ENCODE measurements around the gene CTSF. TPM values are rescaled to one million over a fixed set of nuclear protein-coding genes. Genes with fewer than 3 reads are reported as not detected.
"Not testable (repeated sequence)": the region's sequence is repeated elsewhere in the genome, so short reads cannot be mapped to it uniquely, and the experiment has no call there.

Gene CTSF
- 4.1 TPM for total RNA-seq

DNA sequence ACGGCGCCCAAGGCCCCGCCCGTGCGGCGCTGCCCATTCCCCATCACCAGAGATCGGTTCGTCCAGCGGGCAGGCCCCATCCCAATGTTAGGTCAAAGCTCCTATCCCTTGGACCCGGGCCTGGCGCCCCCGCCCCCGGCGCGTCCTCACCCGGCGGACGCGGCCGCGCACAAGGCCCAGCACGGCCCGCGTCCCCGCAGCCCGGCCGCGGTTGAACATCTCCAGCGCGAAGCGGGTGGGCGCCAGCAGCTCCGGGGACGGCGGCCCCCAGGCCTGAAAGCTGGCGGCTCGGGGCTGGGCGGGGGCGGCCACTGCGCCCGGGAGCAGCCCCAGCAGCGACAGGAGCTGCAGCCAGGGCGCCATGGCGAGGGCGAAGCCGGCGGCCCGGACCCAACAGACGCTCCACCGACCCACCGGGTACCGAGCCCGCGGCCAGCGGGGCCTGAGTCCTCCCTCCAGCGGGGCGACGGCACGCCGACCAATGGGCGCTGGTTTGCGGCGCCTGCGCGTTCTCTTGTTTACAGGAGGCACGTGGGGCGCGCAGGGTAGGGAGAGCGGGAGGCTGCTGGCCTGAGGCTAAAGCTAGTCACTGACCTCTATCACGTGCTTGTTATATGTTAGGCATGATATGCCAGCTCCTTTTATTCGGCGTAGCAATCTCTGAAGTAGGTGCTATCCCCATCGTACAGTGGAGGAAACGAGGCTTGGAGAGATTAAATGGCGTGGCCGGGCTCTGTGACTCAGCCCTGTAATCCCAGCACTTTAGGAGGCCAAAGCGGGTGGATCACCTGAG, at the start of gene CTSF:
TSS of gene CTSF (minus strand) at position 483 of the 793 bp plus-strand sequence. CDS start at position 363, 120 bp downstream.
- ATAC-seq = peak; percentile 87

DNA sequence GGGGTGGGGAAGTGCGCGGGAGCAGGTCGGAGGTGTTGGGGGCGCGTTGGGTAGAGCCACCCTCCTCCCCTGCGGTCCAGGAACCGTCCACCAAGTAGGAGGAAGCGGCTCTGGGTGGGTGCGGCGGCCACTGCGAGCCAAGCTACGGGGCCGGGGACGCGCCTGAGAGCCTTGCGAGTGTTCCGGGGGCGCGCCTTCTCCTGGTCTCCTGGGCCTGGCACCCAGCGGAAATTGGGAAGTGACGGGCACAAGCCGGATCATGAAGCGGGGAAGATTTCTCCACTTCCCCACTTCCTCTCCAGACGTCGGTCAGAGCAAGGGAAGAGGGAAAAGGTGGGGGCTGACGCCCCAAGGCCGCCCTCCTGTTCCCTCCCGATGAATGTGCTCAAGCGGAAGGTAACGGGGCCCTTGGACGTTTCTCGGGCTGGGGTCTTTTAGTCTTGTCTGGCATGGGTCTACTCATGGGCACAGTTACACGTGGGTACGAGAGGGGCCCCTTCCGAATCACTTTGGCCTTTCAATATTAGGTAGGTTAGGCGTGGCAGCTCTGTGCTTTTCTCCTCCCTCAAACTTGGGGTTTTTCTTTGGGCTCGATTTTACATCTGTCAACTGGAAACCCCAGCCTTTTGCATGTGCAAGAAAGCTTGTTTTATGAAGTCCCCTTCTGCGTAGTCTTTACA, 48.9 kb upstream of the CTSF start:
- no peak for ATAC-seq

DNA sequence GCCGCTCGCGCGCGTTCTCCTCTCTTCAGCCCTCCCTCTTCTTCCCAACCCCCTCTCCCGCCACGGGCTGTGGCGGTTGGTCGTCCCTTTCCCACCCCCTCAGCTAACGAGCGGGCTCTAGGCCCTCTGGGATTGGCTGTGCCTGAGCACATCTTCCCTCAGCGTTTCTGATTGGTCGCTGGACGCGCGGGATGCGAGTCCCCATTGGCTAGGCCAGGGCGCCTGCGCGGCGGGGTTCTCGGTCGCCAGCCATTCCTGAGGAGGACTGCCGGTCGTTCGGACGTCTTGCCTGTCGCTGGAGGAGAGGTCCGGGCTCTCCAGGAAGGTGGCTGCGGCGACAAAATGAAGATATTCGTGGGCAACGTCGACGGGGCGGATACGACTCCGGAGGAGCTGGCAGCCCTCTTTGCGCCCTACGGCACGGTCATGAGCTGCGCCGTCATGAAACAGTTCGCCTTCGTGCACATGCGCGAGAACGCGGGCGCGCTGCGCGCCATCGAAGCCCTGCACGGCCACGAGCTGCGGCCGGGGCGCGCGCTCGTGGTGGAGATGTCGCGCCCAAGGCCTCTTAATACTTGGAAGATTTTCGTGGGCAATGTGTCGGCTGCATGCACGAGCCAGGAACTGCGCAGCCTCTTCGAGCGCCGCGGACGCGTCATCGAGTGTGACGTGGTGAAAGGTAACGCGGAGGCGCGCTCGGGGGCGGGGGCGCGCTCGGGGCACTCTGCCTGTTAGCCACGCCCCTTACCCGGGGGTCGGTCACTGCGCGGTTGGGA, 48.2 kb upstream of the CTSF start, which contains the start of gene RBM14:
TSS of gene RBM14 (plus strand) at position 252 of the 776 bp plus-strand sequence. CDS start at position 343, 91 bp downstream.
- ATAC-seq = peak; percentile 96

DNA sequence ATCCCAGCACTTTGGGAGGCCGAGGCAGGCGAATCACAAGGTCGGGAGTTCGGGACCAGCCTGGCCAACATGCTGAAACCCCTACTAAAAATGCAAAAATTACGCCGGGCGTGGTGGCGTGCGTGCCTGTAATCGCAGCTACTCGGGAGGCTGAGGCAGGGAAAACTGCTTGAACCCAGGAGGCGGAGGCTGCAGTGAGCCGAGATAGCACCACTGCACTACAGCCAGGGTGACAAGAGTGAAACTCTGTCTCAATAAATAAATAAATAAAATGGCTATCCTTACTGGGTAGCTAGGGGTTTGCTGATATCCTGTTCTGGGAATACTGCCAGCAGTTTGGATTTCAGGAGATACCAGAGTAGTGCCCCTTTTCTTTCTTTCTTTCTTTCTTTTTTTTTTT, 45.7 kb upstream of the CTSF start:
- ATAC-seq = no peak

DNA sequence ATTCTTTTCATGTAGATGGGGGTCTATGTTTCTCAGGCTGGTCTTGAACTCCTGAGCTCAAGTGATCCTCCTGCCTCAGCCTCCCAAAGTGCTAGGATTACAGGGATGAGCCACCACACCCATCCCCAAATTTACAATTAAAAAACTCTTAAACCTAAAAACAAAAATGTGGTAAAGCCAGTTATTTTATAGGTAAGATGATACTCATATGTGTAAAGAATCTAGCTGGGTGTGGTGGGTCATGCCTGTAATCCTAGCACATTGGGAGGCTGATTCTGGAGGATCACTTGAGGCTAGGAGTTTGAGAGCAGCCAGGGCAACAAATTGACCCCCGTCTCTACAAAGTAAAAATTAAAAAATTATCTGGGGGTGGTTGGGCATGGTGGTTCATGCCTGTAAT, 44.1 kb upstream of the CTSF start:
- no peak for ATAC-seq

DNA sequence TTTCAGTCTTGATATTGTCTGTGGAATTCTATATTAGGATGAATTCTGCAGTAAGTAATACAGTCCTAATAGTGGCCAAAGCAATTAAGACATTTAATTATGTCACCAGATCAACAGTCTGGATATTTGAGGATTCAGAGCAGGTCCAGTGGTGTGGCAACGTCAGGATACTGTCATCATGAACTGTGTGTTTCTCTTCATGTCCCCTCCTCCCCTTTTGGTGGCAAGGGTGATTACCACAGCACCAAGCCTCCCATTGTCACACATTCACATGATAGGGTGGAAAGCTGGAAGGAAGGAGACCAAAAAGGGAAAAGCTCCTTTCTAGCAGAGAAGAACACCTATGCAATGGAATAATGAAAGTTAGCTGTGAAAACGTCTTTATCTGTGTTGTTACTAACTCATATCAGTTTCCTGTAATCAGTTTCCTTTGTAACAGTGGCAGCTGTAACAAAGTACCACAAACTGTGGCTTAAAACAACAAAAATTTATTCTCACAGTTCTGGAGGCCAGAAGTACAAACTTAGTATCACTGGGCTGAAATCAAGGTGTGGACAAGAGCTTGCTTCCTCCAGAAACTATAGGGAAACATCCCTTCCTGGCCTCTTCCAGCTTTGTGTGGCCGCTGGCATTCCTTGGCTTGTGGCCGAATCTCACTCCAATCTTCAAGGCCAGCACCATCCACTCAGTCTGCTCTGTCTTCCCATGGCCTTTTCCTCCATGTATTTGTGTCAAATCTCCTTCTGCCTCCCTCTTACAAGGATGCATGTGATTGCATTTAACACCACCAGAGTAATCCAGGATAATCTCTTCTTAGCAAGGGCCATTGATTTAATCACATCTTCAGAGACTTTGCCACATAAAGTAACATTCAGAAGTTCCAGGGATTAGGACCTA, 41.6 kb upstream of the CTSF start:
- no peak for ATAC-seq

DNA sequence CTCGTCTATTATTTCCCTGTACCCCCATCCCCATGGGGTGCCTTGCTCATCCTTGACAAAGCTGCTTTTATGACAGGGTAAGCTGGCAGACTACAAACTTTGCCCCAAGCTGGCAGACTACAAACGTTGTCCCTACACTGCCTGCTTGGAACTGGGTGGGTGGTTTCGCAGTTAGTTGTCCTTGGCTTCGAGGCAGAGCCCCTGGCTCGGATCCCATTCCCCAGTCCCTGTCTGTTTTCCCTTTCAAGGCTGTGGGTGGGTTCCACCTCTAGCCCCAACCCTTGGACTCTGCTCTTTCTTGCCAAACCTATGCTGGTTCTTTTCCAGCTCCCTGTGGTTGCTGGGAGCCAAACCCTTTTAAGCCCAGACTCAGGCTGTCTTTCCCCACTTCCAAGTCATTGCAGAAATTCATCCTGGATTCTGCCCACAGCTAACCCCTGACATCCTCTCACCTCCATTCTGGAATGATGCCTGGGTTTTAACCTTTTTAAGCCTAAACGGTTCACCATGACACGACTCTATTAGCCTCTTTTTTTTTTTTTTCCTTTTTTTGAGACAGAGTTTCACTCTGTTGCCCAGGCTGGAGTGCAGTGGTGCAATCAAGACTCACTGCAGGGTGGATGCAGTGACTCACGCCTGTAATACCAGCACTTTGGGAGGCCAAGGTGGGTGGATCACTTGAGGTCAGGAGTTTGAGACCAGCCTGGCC, 38.9 kb upstream of the CTSF start:
- ATAC-seq = peak; percentile 61

DNA sequence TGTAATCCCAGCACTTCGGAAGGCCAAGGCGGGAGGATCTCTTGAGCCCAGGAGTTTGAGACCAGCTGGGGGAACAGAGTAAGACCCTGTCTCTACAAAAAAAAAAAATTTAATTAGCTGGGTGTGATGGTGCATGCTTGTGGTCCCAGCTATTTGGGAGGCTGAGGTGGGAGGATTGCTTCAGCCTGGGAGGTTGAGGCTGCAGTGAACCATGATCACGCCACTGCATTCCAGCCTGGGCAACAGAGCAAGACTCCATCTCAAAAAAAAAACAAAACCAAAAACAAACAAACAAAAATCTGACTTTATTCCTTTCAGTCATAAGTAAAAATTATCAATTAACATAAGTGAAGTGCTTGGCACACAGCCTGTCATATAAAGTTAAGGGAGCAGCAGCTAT, 38.2 kb upstream of the CTSF start:
- ATAC-seq = not testable (repeated sequence)

DNA sequence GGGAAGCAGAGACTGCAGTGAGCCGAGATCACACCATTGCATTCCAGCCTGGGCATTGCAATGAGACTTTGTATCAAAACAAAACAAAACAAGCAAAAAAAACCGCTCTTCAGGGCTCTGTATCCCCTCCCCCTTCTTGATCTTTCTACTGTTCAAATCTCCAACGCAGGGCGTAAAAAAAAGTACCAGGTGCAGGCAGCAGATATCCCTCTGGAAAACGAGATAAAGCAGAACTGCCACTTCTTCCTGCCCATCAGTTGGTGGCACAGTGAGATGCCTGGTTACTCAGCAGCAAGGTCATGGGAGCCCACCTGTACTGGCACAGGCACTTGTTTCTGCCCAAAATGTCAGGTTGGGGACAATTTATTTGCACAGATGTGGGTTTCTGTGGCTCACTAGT, 35.7 kb upstream of the CTSF start:
- ATAC-seq = no peak

DNA sequence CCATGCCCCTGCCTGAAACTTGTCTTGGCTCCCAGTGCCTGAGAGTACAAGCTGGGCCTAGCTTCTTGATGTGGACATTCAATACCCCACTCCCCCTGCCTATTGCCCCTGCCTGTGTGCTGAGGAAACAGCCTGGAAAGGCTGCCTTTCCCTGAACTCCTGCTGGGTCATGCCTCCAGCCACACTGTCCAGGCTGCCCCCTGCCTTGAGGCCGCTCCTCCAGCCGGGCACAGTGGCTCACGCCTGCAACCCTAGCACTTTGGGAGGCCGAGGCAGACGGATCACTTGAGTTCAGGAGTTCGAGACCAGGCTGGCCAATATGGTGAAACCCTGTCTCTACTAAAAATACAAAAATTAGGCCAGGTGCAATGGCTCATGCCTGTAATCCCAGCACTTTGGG, 34.7 kb upstream of the CTSF start:
- no peak for ATAC-seq

DNA sequence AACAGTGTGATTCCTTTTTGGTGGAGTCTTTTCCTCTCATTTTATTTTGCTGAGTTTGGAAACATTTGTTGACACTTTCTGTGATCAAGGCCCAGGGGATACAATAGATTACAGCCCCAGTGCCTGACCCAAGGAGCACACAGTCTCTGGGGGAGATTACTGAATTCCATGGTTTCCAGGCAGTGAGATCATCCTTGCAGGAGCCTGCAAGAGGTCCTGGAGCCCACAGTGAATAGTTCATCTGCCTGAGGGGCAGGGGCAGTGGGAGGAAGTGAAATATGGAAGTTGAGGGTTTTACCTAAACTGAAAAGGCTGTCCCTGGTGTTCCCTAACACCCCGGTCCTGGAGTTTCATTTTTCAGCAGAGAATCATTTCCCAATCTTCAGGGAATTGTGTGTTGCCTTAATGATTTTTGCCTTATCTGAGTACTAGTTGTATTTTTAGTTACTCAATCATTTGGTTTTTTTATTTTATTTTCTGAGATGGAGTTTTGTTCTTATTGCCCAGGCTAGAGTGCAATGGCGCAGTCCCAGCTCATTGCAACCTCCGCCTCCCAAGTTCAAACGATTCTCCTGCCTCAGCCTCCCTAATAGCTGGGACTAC, 32.3 kb upstream of the CTSF start:
- no peak for ATAC-seq

DNA sequence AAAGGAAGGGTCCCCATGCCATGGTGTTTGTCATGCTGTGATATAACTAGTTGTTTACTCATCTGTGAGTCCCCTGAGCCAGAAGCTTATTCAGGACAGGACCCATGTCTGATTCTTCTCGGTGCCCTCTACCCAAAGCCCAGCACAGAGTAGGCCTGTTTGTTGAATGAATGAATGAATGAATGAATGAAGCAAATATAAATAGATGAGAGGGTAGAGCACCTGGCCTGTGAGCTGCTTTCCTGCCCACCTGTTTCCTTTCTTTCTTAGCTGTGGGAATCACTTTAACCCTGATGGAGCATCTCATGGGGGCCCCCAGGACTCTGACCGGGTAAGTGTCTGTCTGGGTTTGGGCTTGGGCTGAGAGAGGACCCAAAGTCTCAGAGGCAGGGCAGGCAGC, 31.8 kb upstream of the CTSF start:
- ATAC-seq = no peak

DNA sequence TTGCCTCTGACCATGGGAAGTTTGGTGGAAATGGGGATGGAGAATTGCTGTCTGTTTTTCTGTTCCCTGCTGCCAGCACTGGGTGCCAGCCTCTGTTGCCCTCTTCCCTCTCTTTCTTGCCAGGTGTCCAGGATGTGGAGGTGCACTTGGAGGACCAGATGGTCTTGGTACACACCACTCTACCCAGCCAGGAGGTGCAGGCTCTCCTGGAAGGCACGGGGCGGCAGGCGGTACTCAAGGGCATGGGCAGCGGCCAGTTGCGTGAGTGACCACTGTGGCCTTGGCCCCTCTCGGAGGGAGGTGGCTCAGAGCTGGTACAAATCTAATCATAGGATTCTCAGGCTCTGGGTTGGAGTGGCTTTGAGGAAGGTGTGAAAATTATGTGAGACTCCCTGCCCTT, 30.6 kb upstream of the CTSF start:
- no peak for ATAC-seq

DNA sequence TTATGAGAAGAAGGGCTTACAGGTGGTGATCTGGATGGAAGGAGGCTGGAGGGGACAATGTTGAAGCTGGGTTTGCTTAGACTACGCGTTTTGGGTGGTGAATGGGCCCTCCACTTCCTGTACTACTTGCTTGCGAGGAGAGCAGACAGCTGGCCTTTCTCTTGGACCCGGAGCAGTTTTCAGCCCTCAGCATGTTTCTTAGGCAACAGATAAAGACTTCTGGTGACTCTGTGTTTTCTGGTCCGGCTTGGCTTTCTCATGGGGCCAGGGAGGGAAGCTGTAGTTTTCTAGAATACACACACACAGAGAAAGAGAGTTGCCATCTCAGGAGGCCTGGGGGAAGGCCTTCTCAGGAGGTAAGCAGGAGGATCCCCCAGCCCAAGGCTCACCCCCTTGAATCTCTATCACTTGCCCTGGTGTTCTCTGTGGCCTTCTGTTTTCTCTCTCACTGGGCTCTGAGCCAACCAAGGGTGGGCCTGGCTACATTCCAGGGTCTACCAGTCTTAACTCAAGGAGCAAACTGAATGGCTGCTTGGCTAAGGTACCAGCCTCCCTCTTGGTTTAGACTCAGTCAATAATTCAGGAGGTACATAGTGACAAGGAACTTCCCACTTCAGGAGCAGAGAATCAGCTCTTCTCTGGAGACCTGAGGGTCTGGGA, 27.0 kb upstream of the CTSF start:
- ATAC-seq = no peak

DNA sequence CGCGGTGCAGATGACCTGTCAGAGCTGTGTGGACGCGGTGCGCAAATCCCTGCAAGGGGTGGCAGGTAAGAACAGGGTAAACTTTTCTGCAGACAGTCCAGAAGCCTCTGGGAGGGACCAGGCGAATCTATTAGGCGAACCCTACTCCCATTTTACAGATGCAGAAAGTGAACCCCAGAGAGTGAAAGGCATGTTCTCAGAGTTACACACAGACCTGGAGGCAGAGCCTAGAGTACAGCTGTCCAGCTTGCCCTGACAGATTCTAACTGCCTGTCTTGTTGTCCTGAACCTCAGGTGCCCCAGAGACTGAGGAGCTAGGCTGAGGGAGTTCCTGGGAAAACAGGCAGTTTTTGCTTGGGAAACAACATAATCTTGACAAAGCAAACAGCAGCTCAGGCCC, 25.2 kb upstream of the CTSF start:
- no peak for ATAC-seq

DNA sequence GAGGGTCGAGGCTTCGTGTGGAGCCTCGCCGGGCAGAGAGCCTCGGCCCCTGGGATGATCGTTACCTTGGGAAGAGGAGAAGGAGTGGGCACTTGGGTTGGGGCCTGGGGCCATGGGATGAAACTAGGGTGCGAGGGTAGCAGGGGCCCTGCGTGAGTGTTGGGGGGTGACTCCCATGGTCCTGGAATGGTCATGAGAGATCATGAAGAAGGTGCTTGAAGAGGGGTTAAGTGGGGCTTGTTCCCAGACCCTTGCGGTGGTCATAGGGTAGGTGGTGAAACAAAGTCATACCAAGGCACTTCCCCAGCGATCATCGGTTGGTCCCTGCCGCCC, 24.9 kb upstream of the CTSF start:
- no peak for ATAC-seq

DNA sequence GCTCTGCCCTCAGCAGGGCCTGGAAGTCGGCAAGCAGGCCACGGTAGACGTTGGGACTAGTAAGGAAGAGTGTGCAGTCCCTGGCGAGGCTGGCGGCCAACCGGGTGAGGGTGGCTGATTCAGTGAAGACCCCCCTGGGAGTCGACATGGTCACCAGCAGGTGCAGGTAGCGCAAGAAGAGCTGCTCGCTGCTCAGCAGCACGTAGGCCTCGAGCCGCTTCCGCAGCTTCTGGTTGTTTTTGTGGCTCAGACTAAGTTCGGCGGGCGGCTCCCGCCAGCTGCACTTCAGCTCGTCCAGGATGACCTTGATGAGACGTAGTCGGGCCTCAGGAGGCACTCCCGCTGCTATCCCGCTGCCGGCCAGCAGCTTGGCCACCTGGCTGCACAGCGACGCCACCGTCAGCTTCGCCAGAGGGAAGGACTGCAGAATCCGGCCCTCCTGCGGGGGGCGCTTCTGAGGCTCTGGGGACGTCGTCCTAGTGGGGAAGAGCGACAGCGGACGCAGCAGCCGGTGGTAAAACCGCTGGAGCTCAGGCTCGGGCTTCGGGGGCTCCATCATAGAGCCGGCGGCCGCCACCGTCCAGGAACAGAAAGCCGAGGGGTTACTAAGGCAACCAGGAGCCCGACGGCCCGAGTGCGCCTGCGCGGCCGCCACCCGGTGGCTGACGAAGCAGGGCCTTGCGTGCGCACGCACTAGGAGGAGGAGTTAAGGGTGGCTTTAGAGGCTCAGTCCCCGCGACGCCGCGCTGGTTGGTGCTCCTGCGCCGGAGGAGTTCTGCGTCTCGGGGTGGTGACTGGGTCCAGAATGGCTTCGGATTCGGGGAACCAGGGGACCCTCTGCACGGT, 24.3 kb upstream of the CTSF start, which contains the start of the genes CCDC87 and CCS:
TSS of gene CCDC87 (minus strand) at position 607 of the 846 bp plus-strand sequence. CDS start at position 559, 48 bp downstream.
TSS of gene CCS (plus strand) at position 729 of the 846 bp plus-strand sequence. CDS start at position 806, 77 bp downstream.
- peak; percentile 98 for ATAC-seq

DNA sequence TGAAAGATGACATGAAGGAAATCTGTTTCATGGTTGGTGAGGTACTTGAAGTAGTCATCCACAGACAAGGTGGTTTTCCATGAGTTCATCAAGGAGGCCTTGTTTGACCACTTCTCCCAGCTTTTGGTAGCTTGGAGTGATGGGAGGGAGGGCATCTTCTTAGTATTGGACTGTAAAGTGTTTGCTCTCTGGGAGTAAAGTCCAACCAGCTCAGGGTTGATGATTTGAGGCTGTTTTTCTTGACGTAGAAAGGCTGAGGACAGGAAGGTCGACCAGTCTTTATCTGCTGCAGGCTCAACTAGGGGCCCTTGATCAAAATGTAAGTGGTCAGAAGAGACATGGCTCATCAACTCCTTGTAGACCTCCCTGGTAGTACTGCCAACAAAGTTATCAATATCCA, 22.8 kb upstream of the CTSF start:
- no peak for ATAC-seq

DNA sequence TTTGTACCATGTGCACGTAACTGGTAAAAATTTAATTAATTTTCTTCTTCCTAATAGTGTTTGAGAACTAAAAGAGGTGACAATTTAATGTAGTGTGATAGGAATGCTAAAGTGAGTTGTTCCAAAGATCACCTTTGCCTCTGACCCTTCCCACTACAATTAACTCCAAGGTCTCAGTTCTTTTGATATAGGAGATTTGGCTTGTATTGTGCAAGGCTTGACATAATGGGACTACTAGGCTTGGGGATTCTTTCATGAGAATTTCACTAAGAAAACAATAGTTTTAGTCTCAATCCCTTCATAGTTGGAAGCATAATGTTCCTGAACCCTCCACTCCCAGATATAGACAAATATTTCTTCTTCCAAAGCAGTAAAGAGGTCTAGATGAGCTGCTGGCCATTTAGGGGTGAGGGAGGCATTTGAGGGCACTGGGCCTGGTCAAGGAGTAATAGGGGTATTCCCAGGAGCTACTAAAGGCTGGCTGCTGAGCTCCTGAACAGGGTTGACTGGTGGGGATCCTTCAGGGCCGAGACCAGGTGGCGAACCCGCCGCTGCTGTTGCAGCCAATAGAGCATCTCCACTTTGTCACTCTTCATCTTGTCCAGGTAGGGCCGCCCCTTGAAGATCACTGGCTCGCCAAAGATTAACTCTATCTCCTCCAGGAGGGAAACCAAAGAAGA, 21.7 kb upstream of the CTSF start:
- no peak for ATAC-seq
